Calu3 (cell line): ENCODE measurements around the gene COG8. TPM values are rescaled to one million over a fixed set of nuclear protein-coding genes. Genes with fewer than 3 reads are reported as not detected.

Experiments used
- BruUV-seq: library from RNA; stranded (reverse); fragments of 400-500 nt; replicated peaks from 2 replicates; lab custom pipeline; 2021; lab: Mats Ljungman, UMichigan
- CTCF ChIA-PET: fragments of 300-600 bp; sonication (Branson Sonifier 250); formaldehyde crosslinking; loops from one replicate; lab custom pipeline; 2022; ENCODE audit warnings: antibody characterized with exemption; lab: Charles Lee
- DNase-seq: peaks from one replicate; pipeline ENCODE4 v3.0.0; 2022
- H3K27ac Mint-ChIP-seq: one replicate; pipeline ENCODE4 v1.8.0; 2022; ENCODE audit warnings: mixed read lengths; ENCODE audit not compliant: unreplicated experiment
- H3K27me3 Mint-ChIP-seq: one replicate; pipeline ENCODE4 v1.8.0; 2022; ENCODE audit warnings: mixed read lengths; ENCODE audit not compliant: unreplicated experiment
- H3K36me3 Mint-ChIP-seq: one replicate; pipeline ENCODE4 v1.8.0; 2022; ENCODE audit warnings: mild to moderate bottlenecking, moderate library complexity, mixed read lengths; ENCODE audit not compliant: insufficient read depth, unreplicated experiment
- H3K4me1 Mint-ChIP-seq: one replicate; pipeline ENCODE4 v1.8.0; 2022; ENCODE audit warnings: mild to moderate bottlenecking, low read depth, mixed read lengths; ENCODE audit not compliant: unreplicated experiment
- H3K4me3 Mint-ChIP-seq: one replicate; pipeline ENCODE4 v1.8.0; 2022; ENCODE audit warnings: mild to moderate bottlenecking, low read depth, moderate library complexity, mixed read lengths; ENCODE audit not compliant: unreplicated experiment
- H3K9me3 Mint-ChIP-seq: one replicate; pipeline ENCODE4 v1.8.0; 2022; ENCODE audit warnings: low read depth, mixed read lengths; ENCODE audit not compliant: unreplicated experiment
- intact Hi-C: fragments of 100-400 bp; cut with micrococcal nuclease; formaldehyde crosslinking; loops from one replicate; pipeline ENCODE4 v1.10.0; 2022; ENCODE audit not compliant: unreplicated experiment
- total RNA-seq: library from RNA; stranded (reverse); gene quantifications from 2 replicates; pipeline ENCODE4 v1.2.3, GENCODE V29; 2022
- TF ChIP-seq, protein P1 (sequence below): fragments of 200-600 bp; IDR thresholded peaks from one replicate; pipeline ENCODE4 v1.8.0; 2022; ENCODE audit warnings: antibody characterized with exemption; ENCODE audit not compliant: unreplicated experiment

Gene COG8
- total RNA-seq, 1 experiment from 2014 or later, result 57.4 TPM

DNA sequence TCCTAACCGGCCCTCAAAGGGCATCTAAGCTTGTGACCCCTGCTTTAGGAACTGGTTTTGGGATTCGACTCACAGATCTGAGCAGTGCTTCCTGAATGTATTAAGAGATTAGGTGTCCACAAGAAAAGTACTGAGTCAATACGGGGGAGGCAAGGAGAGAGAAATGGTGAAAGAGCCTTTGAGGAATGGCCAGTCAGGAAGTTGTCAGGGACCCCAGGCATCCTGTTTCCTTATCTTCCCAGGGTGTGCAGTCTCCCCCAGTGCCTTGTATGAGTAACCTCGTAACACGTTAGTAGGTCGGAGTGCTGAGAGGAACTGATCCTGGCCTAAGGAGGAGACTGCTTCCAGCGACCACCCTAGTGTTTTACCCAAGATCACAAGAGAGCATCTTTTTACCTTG lies 28.6 kb upstream of the COG8 start:
- intact Hi-C loops, result no loop called here
- BruUV-seq, result no TSS peak
- no peaks in the 10 kb centered on the region for H3K9me3 Mint-ChIP-seq
- H3K27me3 Mint-ChIP-seq, result no peaks in the 10 kb centered on the region
- TF ChIP-seq, protein P1, sequence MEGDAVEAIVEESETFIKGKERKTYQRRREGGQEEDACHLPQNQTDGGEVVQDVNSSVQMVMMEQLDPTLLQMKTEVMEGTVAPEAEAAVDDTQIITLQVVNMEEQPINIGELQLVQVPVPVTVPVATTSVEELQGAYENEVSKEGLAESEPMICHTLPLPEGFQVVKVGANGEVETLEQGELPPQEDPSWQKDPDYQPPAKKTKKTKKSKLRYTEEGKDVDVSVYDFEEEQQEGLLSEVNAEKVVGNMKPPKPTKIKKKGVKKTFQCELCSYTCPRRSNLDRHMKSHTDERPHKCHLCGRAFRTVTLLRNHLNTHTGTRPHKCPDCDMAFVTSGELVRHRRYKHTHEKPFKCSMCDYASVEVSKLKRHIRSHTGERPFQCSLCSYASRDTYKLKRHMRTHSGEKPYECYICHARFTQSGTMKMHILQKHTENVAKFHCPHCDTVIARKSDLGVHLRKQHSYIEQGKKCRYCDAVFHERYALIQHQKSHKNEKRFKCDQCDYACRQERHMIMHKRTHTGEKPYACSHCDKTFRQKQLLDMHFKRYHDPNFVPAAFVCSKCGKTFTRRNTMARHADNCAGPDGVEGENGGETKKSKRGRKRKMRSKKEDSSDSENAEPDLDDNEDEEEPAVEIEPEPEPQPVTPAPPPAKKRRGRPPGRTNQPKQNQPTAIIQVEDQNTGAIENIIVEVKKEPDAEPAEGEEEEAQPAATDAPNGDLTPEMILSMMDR, result no peak
- peaks cover 35% of the 10 kb centered on the region for H3K36me3 Mint-ChIP-seq
- no peak overlapping the region for H3K27ac Mint-ChIP-seq
- no peak for DNase-seq
- no peaks in the 10 kb centered on the region for H3K4me1 Mint-ChIP-seq
- no peak overlapping the region for H3K4me3 Mint-ChIP-seq
- CTCF ChIA-PET, result no interaction called here

DNA sequence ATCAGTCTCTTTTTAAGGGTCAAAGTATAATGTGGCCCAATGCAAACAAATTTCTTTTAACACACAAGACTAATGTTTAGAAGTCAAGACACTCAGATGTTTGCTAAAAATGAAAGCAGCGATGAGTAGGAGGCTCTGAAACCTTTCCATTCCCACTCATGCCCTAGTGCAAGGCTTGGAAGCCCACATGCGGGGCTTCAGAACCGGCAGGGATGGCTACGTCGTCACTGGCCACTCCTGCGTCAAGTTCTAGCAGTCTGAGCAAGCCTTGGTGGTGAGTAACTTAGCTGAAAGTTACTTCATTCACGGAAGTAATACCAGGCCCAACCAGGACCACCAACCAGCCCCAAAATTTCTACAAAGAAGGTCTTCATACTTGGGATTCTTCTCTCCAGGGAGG lies 27.1 kb upstream of the COG8 start:
- DNase-seq, result no peak
- Mint-ChIP-seq H3K9me3 (no peaks in the 10 kb centered on the region), H3K4me3 (no peak overlapping the region), H3K27me3 (no peaks in the 10 kb centered on the region), H3K27ac (no peak overlapping the region), H3K4me1 (no peaks in the 10 kb centered on the region), H3K36me3 (peaks cover 38% of the 10 kb centered on the region)
- CTCF ChIA-PET, result interaction anchor here (0.8 kb wide), 1 partner anchor 1386 kb away, joined by 3 read pairs; no protein-coding TSS in a partner anchor
- intact Hi-C loops, result no loop called here
- no TSS peak for BruUV-seq
- TF ChIP-seq, protein P1, result no peak

DNA sequence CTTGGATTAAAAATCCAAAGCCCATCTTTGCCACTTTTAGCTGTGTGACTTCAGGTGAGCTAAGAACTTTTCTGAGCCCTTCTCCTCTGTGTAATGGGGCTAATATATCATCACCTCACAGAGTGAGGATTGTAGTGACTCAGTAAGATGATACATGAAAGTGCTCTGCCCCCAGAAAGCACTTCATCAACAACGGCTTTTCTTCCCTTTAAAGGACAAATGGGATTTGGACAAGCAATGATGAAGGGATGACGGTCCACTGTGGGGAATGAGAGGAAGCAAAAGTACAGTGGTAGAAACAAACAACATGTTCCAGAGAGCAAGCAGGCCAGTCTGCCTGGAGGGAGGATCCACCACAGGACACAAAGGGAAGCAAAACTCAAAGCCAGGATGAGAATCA lies 26.5 kb upstream of the COG8 start:
- CTCF ChIA-PET, result no interaction called here
- H3K36me3 Mint-ChIP-seq, result peaks cover 36% of the 10 kb centered on the region
- H3K27me3 Mint-ChIP-seq, result no peaks in the 10 kb centered on the region
- no peak for DNase-seq
- H3K4me1 Mint-ChIP-seq, result no peaks in the 10 kb centered on the region
- no peaks in the 10 kb centered on the region for H3K9me3 Mint-ChIP-seq
- no TSS peak for BruUV-seq
- H3K4me3 Mint-ChIP-seq, result no peak overlapping the region
- intact Hi-C loops, result no loop called here
- TF ChIP-seq, protein P1, result no peak
- H3K27ac Mint-ChIP-seq, result no peak overlapping the region

DNA sequence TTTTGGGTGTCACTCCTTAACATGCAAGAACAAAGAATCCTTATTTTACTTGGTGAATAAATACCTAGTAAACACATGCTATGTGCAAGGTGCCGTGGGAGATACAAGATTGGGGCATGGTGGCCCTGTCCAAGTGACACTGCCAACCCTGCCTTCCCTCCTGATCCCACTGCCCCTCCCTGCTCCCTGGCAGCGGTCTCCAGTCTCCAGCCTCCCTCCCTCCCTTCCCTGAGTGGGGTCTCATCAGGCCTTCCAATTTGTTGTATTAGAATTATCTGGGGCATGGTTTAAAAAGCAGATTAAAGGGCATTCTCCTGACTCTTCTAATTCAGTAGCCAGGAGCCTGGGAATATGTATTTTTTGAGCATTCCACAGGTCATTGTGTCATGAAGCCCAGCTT lies 24.7 kb upstream of the COG8 start:
- peaks cover 34% of the 10 kb centered on the region for H3K36me3 Mint-ChIP-seq
- no TSS peak for BruUV-seq
- CTCF ChIA-PET, result no interaction called here
- TF ChIP-seq, protein P1, result no peak
- DNase-seq, result no peak
- H3K9me3 Mint-ChIP-seq, result no peaks in the 10 kb centered on the region
- no peak overlapping the region for H3K4me3 Mint-ChIP-seq
- intact Hi-C loops, result no loop called here
- no peaks in the 10 kb centered on the region for H3K27me3 Mint-ChIP-seq
- no peak overlapping the region for H3K27ac Mint-ChIP-seq
- no peaks in the 10 kb centered on the region for H3K4me1 Mint-ChIP-seq
